RCC 7860 (cell line): Measurements from ENCODE around the gene STS.

Experiments used
- DNase-seq: peaks from one replicate; pipeline ENCODE4 v3.0.0-alpha.2; 2015; ENCODE audit warnings: low spot score
- FAIRE-seq: peaks from 2 replicates; lab custom pipeline; 2012; peaks lifted over from hg19 to GRCh38; lab: Jason Lieb, UNC

Gene STS

GRCh38 chrX:7139202-7140081 is 8.1 kb upstream of the STS start:
- no peak for DNase-seq
- FAIRE-seq: no peak

GRCh38 chrX:7143076-7143475 is 4.4 kb upstream of the STS start:
- no peak for FAIRE-seq
- DNase-seq: no peak

DNA sequence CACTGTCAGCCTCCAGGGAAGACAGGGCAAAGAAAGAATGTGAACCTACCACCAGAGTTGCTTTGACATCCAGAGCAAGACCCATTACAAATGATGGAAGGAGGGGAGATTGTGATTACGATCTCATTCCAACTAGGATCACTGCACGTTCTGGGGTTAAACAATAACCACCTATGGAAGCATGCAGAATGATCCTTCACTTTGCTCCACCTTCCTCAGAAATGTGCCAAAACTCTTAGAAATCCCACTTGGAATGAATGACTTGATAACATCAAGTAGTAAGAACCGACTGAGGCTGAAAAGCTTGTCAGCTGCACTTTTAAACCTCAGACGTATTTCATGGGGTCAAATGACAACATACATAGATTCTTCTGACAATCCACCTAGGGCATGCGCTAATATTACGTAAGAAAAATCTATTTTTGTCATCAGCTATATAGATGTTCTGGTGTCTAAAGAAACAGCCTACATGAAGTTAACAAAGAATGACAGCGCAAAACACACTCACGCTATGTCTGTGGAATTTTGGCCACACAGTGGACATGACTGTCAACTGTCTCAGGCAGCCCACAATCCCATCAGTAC is 3.5 kb upstream of the STS start:
- DNase-seq: no peak
- FAIRE-seq: peak; percentile 43

- FAIRE-seq (peak; percentile 54), DNase-seq (no peak)
Observed at GRCh38 chrX:7145454-7145853, 2.1 kb upstream of the STS start.

DNA sequence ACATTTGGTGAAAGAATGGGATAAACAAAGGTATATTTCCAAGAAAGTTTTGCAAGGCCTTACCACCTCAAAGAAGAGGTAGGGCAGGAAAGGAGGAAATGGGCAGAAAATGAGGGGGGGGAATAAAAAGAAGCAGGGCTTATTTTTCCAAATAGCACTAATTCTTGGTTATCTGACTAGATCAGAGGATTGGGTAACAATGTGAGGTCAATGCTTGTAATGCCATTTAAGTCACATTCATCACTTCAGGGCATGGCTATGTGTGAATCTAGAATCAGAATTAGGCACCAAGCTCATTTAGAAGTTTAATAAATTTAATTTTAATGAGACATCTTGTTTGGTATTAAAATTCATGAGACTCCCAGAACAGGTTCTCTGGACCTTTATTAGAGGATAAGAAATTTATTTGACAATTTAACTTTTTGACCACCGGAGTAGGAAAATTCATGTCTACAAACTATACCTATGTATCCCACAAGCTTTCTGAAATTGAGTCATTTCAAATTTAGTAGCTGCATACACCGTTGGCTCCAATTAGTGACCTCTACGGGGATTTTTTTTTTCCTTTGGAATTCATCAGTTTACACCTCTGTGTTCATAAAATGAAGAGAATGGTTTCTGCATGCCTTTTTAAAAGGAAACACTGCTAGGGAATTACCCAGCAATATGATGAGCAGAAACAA is 1.4 kb upstream of the STS start:
- FAIRE-seq (no peak), DNase-seq (no peak)

- DNase-seq (no peak), FAIRE-seq (no peak)
Observed at GRCh38 chrX:7146703-7147412, 654 bp upstream of the STS start.

DNA sequence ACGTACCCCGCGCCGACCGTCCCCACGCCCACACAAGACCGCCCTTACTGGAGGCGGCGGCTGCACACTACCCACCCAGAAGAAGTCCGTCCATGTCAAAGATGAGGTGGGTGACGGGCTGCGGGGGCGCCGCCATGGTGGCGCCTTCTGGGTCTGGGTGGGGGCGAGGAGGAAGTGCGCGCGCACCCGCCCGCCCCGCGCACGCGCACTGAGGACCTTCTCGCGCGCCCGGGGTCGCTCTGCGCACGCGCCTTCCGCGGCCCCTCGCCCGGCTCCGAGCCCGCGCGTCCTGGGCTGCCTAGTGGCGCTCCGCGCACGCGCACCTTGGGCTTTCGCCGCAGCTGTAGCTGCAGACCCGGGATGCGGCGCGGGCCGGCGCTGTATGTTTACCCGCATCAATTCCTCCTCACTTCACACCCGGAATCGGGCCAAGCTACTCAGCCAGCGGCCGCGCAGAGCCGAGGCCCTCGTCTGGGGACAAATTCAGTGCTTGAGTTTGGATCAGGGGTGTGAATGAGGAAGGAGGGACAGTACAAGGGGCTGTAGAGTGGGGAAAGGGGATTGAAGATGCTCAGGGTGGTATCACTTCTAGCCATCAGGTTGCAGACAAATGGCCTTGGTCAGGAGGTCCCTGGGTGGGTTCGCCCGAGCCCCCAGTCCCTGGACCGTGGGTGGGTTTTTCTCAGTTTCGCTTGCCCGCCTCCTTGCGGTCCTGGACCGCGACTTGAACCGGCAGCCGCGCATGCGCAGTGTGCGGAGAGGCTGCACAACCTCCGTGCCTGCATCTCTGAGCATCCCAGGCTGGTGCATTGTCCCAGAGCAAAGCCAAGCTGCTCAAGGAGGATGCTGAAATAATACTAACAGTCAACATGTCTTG is 704 bp downstream of the STS start, which contains the start of gene PUDP:
PUDP (minus strand) TSS at position 176 of the 877 bp plus-strand sequence; CDS start at position 136, 40 bp downstream.
- FAIRE-seq (no peak), DNase-seq (peak; percentile 54)

GRCh38 chrX:7149411-7149810 is 1.9 kb downstream of the STS start:
- DNase-seq (no peak), FAIRE-seq (no peak)

GRCh38 chrX:7153231-7153630 is 5.7 kb downstream of the STS start:
- DNase-seq (no peak), FAIRE-seq (no peak)

DNA sequence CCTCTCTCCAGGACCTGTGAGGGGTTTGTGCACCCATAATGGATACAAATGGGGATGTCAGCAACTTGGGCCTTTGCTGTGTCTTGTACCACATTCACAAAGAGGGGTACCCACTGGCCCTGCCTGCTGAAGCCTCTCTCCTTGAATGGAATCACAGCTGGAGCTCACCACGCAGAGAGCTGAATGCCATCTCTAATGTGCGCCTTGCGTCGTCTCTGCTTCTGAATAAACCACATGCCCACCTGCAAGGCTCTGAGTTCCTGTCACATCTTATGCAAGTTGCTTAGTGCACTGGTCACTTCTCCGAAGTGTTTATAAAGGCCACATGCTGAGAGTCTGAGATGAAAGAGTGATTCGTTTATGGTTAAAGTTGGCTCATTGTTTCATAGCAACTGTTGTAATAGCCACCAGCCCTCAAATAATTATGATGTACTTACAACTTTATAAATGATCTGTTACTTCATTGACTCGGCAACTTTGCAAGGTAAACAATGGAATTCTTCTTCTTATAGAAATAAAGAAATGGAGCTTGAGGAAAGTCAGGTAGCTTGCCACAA is 6.6 kb downstream of the STS start:
- FAIRE-seq (no peak), DNase-seq (no peak)

DNA sequence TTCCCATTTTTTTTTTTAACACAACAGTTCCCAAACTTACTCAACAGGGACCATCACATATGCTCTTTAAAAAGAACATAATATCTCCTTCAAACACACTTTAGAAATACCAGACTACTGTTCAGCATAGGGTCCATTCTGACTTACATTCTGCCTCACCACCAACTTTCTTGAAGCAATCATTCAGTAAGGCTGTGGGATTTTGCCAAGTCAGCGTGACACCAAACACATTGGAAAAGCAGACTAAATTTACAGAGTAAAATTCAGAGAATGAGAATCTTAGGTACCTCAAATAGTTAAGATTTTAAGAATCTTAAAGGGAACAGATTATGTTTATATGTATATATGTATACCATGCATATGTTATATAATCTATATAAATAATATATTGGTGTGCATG is 7.7 kb downstream of the STS start:
- FAIRE-seq (no peak), DNase-seq (no peak)

GRCh38 chrX:7156879-7157278 is 9.4 kb downstream of the STS start:
- FAIRE-seq (no peak), DNase-seq (no peak)

DNA sequence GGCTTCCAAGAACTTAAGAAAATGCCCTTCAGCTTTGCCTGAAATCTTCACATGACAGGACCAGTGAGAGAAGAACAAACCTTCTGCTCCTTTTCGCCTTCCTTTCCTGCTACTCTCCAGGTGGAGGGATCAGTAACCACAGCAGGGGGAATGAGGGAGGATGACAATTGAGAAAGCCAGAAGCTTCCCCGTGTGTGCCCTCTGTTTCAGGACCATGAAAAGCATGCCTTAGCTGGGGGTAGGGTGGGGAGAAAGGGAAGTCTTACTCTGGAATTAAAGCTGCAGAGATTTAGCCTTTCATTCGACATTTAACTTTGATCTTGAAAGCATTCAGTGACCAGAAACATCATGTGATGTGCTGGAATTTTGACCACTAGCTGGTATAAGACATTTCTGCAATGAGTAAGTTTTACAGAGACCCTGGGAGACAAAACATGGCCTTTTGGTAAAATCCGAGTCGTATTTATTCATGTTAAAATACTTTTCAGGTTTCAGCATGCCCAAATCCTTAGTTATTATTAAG is 11.0 kb downstream of the STS start:
- DNase-seq: no peak

GRCh38 chrX:7159149-7159861 is 11.8 kb downstream of the STS start:
- DNase-seq: no peak
- no peak for FAIRE-seq

More for the DNA sequence above, 11.0 kb downstream of the STS start:
- FAIRE-seq: no peak

- FAIRE-seq: no peak
- DNase-seq: no peak
Observed at GRCh38 chrX:7163146-7163677, 15.7 kb downstream of the STS start.

DNA sequence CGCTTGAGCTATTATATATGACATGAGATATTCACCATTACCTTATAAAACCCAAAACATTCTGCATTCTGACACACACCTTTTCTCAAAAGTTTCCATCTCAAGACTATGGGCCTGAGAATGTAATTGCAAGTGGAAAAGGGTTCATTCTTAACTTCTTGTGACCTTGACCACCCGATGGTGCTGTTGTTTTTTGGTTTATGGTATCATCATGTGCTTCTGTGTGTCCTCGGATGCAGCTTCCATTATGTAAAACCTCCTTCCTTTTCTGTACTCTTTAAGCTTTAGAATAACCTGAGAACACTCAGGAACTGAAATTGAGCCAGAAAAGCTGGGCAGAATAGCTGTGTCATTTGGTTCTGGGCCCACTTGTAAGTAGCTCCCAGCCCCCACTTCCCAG is 16.7 kb downstream of the STS start:
- FAIRE-seq (no peak), DNase-seq (no peak)

- FAIRE-seq (no peak), DNase-seq (no peak)
Observed at GRCh38 chrX:7168371-7168770, 20.9 kb downstream of the STS start.

GRCh38 chrX:7169627-7170026 is 22.1 kb downstream of the STS start:
- FAIRE-seq: no peak
- no peak for DNase-seq

DNA sequence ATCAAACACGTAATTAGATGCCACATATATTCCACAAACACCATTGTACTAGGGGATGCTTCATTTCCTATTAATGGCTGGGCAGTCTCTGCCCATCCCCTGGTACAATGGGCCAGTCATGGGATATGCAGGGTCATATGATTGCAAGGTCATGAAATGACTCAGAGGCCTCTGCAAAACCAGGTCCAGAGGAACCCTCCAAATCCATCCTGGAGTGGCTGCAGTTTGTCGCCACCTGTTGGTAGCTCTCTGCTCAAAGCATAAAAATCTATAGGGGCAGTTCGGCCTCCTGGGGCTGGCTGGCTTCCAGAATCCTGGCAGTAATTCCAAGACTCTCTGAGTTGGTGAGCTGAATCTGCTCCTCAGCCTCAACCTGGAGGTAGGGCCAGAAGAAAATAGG is 23.4 kb downstream of the STS start:
- no peak for FAIRE-seq
- no peak for DNase-seq
